Astrocyte (in vitro differentiated cells and primary cell): ENCODE measurements around the gene LGALS1. TPM values are rescaled to one million over a fixed set of nuclear protein-coding genes. Genes with fewer than 3 reads are reported as not detected.

Source experiments
- DNase-seq: peaks from one replicate; pipeline ENCODE4 v3.0.0-alpha.2; 2010; ENCODE audit warnings: low read depth
- FAIRE-seq: peaks from 2 replicates; lab custom pipeline; 2011; peaks lifted over from hg19 to GRCh38; lab: Jason Lieb, UNC
- H2AFZ ChIP-seq: 2 replicates; pipeline ENCODE4 v1.6.0; 2012; ENCODE audit warnings: low read depth, low read length, inconsistent platforms
- H3K27ac ChIP-seq: 2 replicates; pipeline ENCODE4 v1.5.1; 2011; ENCODE audit warnings: low read depth, low read length, inconsistent platforms
- H3K27me3 ChIP-seq: 2 replicates; pipeline ENCODE4 v1.6.0; 2011; ENCODE audit warnings: low read length, inconsistent platforms; ENCODE audit not compliant: insufficient read depth
- H3K36me3 ChIP-seq: 2 replicates; pipeline ENCODE4 v1.5.1; 2011; ENCODE audit warnings: low read length, inconsistent platforms; ENCODE audit not compliant: insufficient read depth
- H3K4me1 ChIP-seq: 2 replicates; pipeline ENCODE4 v1.5.1; 2011; ENCODE audit warnings: low read length, inconsistent platforms; ENCODE audit not compliant: insufficient read depth
- H3K4me2 ChIP-seq: 2 replicates; pipeline ENCODE4 v1.6.0; 2012; ENCODE audit warnings: low read length, inconsistent platforms
- H3K4me3 ChIP-seq: 2 replicates; pipeline ENCODE4 v1.5.1; 2011; ENCODE audit warnings: low read depth, mild to moderate bottlenecking, low read length, inconsistent platforms; ENCODE audit not compliant: insufficient read depth
- H3K79me2 ChIP-seq: 2 replicates; pipeline ENCODE4 v1.6.0; 2012; ENCODE audit warnings: mild to moderate bottlenecking, low read length, inconsistent platforms; ENCODE audit not compliant: insufficient read depth
- H3K9ac ChIP-seq: 2 replicates; pipeline ENCODE4 v1.6.0; 2012; ENCODE audit warnings: mild to moderate bottlenecking, low read length, inconsistent platforms
- H3K9me3 ChIP-seq: 2 replicates; pipeline ENCODE4 v1.5.1; 2012; ENCODE audit warnings: low read depth, mild to moderate bottlenecking, low read length, inconsistent platforms; ENCODE audit not compliant: insufficient read depth
- H4K20me1 ChIP-seq: 2 replicates; pipeline ENCODE4 v1.6.0; 2012; ENCODE audit warnings: low read length, inconsistent platforms; ENCODE audit not compliant: insufficient read depth
- H3K27ac Mint-ChIP-seq: one replicate; pipeline ENCODE4 v1.8.0; 2021; ENCODE audit warnings: mild to moderate bottlenecking, mixed read lengths; ENCODE audit not compliant: unreplicated experiment
- H3K27me3 Mint-ChIP-seq: one replicate; pipeline ENCODE4 v1.8.0; 2021; ENCODE audit warnings: low read depth, mixed read lengths; ENCODE audit not compliant: unreplicated experiment
- H3K36me3 Mint-ChIP-seq: one replicate; pipeline ENCODE4 v1.8.0; 2021; ENCODE audit warnings: low read depth, mixed read lengths; ENCODE audit not compliant: unreplicated experiment
- H3K4me1 Mint-ChIP-seq: one replicate; pipeline ENCODE4 v1.8.0; 2021; ENCODE audit warnings: low read depth, mixed read lengths; ENCODE audit not compliant: unreplicated experiment
- H3K4me3 Mint-ChIP-seq: one replicate; pipeline ENCODE4 v1.8.0; 2021; ENCODE audit warnings: mild to moderate bottlenecking, moderate library complexity, mixed read lengths; ENCODE audit not compliant: unreplicated experiment
- H3K9me3 Mint-ChIP-seq: one replicate; pipeline ENCODE4 v1.8.0; 2021; ENCODE audit warnings: mild to moderate bottlenecking, mixed read lengths; ENCODE audit not compliant: unreplicated experiment
- CTCF ChIP-seq: IDR thresholded peaks from 2 replicates; pipeline ENCODE4 v1.5.1; 2011; ENCODE audit warnings: low read depth, mild to moderate bottlenecking, inconsistent platforms, low read length, moderate library complexity; ENCODE audit not compliant: insufficient read depth
- EZH2 ChIP-seq: IDR thresholded peaks from 2 replicates; pipeline ENCODE4 v1.6.1; 2012; ENCODE audit warnings: mild to moderate bottlenecking, low read length, inconsistent platforms; ENCODE audit not compliant: insufficient read depth
- total RNA-seq: library from RNA; stranded (reverse); gene quantifications from 2 replicates; pipeline ENCODE4 v1.2.1, GENCODE V29; 2021

The LGALS1 gene
- total RNA-seq, 1 donor from 2014 or later, result 240 TPM

GRCh38 chr22:37636186-37636948 is 39.1 kb upstream of the LGALS1 start:
- Mint-ChIP-seq H3K27ac (no peak overlapping the region), H3K4me3 (peak overlapping the region; percentile 11), H3K27me3 (no peaks in the 10 kb centered on the region), H3K4me1 (peaks cover 32% of the 10 kb centered on the region), H3K36me3 (peaks cover 4% of the 10 kb centered on the region), H3K9me3 (no peaks in the 10 kb centered on the region)
- no peaks in the 10 kb centered on the region for H3K9me3 ChIP-seq
- H3K4me3 ChIP-seq, result no peak overlapping the region
- DNase-seq (peak; percentile 86), FAIRE-seq (no peak)
- H4K20me1 ChIP-seq, result peaks cover 4% of the 10 kb centered on the region
- H2AFZ ChIP-seq, result no peak overlapping the region
- no peak overlapping the region for H3K27ac ChIP-seq
- H3K4me1 ChIP-seq, result peaks cover 52% of the 10 kb centered on the region
- TF ChIP-seq CTCF (peak; percentile 22), EZH2 (no peak)
- no peak overlapping the region for H3K9ac ChIP-seq
- peak overlapping the region; percentile 50 for H3K4me2 ChIP-seq
- H3K79me2 ChIP-seq, result peaks cover 4% of the 10 kb centered on the region
- no peaks in the 10 kb centered on the region for H3K27me3 ChIP-seq
- no peaks in the 10 kb centered on the region for H3K36me3 ChIP-seq

GRCh38 chr22:37636949-37637273 is 38.5 kb upstream of the LGALS1 start:
- H3K36me3 ChIP-seq, result no peaks in the 10 kb centered on the region
- H3K36me3 Mint-ChIP-seq, result peaks cover 4% of the 10 kb centered on the region
- TF ChIP-seq CTCF (no peak), EZH2 (no peak)
- H3K4me1 ChIP-seq, result peaks cover 52% of the 10 kb centered on the region
- no peak overlapping the region for H3K27ac Mint-ChIP-seq
- H3K9ac ChIP-seq, result no peak overlapping the region
- H3K79me2 ChIP-seq, result peaks cover 4% of the 10 kb centered on the region
- H3K4me3 ChIP-seq, result no peak overlapping the region
- H3K9me3 ChIP-seq, result no peaks in the 10 kb centered on the region
- H2AFZ ChIP-seq, result no peak overlapping the region
- no peak for DNase-seq
- H3K9me3 Mint-ChIP-seq, result no peaks in the 10 kb centered on the region
- peak overlapping the region; percentile 50 for H3K4me2 ChIP-seq
- H3K4me3 Mint-ChIP-seq, result no peak overlapping the region
- H3K27me3 Mint-ChIP-seq, result no peaks in the 10 kb centered on the region
- no peak overlapping the region for H3K27ac ChIP-seq
- peaks cover 4% of the 10 kb centered on the region for H4K20me1 ChIP-seq
- no peaks in the 10 kb centered on the region for H3K27me3 ChIP-seq
- H3K4me1 Mint-ChIP-seq, result peaks cover 32% of the 10 kb centered on the region
- FAIRE-seq, result no peak
